Activated B cell treated with CpG ODN at 0.5 μM for 24 hours (primary cell): ENCODE data around the gene SLC5A5. TPM values are rescaled to one million over a fixed set of nuclear protein-coding genes. Genes with fewer than 3 reads are reported as not detected.

Experiments
- ATAC-seq: fragments of 200-7000 bp; cut with Tn5 transposase; one replicate; pipeline ENCODE4 v1.10.0; 2021; ENCODE audit warnings: low read depth, mild to moderate bottlenecking, moderate library complexity
- CTCF ChIA-PET: fragments of 350-600 bp; sonication (Branson Sonifier 250); formaldehyde crosslinking; loops from one replicate; lab custom pipeline; 2021; ENCODE audit warnings: antibody characterized with exemption; lab: Charles Lee
- POLR2A ChIA-PET: fragments of 350-600 bp; sonication (Branson Sonifier 250); formaldehyde crosslinking; loops from one replicate; lab custom pipeline; 2021; ENCODE audit warnings: antibody characterized with exemption; lab: Charles Lee
- DNase-seq: peaks from one replicate; pipeline ENCODE4 v3.0.0; 2022
- H3K27ac Mint-ChIP-seq: one replicate; pipeline ENCODE4 v1.8.0; 2020; ENCODE audit warnings: mixed read lengths
- H3K27me3 Mint-ChIP-seq: one replicate; pipeline ENCODE4 v1.8.0; 2021; ENCODE audit warnings: mixed read lengths
- H3K36me3 Mint-ChIP-seq: one replicate; pipeline ENCODE4 v1.8.0; 2021; ENCODE audit warnings: low read depth, mixed read lengths
- H3K4me1 Mint-ChIP-seq: one replicate; pipeline ENCODE4 v1.8.0; 2021; ENCODE audit warnings: mixed read lengths
- H3K4me3 Mint-ChIP-seq: one replicate; pipeline ENCODE4 v1.8.0; 2020; ENCODE audit warnings: mild to moderate bottlenecking, mixed read lengths
- H3K9me3 Mint-ChIP-seq: one replicate; pipeline ENCODE4 v1.8.0; 2020; ENCODE audit warnings: mixed read lengths
- CTCF ChIP-seq: fragments of 200-600 bp; IDR thresholded peaks from one replicate; pipeline ENCODE4 v1.8.0; 2022; ENCODE audit warnings: antibody characterized with exemption, mild to moderate bottlenecking
- intact Hi-C: fragments of 100-400 bp; cut with micrococcal nuclease; formaldehyde crosslinking; loops from one replicate; pipeline ENCODE4 v1.15.1; 2024
- total RNA-seq: library from RNA; stranded (reverse); gene quantifications from 2 replicates; pipeline ENCODE4 v1.2.3, GENCODE V29; 2022

The SLC5A5 gene
- total RNA-seq, 1 donor from 2014 or later: 0.09 TPM

GRCh38 chr19:17871032-17871877 is 490 bp upstream of the SLC5A5 start:
- Mint-ChIP-seq H3K9me3 (no peaks in the 10 kb centered on the region), H3K4me1 (peaks cover 21% of the 10 kb centered on the region), H3K27me3 (peaks cover 2% of the 10 kb centered on the region), H3K36me3 (no peaks in the 10 kb centered on the region), H3K4me3 (no peak overlapping the region), H3K27ac (no peak overlapping the region)
- CTCF ChIA-PET: interaction anchor here (1.5 to 2.7 kb wide), 3 partner anchors 12 to 61 kb away, joined by 3 to 24 read pairs (median 8); partner anchors contain the start of genes CCDC124 and RPL18A
- POLR2A ChIA-PET: interaction anchor here (0.7 to 3.7 kb wide), 4 partner anchors 12 to 153 kb away, joined by 3 to 36 read pairs (median 16); partner anchors contain the start of genes CCDC124 and RPL18A
- DNase-seq (no peak), ATAC-seq (no peak)
- no peak for TF ChIP-seq CTCF
- intact Hi-C loops: loop anchor here (5.0 kb wide), 1 partner anchor 126 kb away; no protein-coding TSS in a partner anchor

DNA sequence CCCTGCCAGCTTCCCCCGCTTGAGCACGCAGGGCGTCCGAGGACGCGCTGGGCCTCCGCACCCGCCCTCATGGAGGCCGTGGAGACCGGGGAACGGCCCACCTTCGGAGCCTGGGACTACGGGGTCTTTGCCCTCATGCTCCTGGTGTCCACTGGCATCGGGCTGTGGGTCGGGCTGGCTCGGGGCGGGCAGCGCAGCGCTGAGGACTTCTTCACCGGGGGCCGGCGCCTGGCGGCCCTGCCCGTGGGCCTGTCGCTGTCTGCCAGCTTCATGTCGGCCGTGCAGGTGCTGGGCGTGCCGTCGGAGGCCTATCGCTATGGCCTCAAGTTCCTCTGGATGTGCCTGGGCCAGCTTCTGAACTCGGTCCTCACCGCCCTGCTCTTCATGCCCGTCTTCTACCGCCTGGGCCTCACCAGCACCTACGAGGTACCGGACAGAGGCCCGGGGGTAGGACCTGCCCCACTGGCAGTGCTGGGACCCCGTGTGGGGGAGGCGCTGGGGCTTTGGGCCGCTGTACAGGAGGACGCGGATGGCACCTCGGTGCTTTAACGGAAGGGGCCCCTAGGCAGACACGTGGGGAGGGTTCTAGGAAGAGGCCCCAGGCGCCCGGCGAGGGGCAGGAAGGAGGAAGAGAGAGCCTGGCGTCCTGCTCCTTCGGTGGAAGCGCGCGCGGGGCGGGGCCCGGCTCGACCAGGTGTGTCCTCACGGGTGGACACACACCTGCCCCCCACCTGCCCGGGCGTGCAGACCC is 681 bp downstream of the SLC5A5 start:
- H3K27ac Mint-ChIP-seq: no peak overlapping the region
- POLR2A ChIA-PET: interaction anchor here (3.7 kb wide), 2 partner anchors 13 to 60 kb away, joined by 16 to 36 read pairs; partner anchors contain the start of genes CCDC124 and RPL18A
- H3K9me3 Mint-ChIP-seq: no peaks in the 10 kb centered on the region
- peaks cover 21% of the 10 kb centered on the region for H3K4me1 Mint-ChIP-seq
- peak overlapping the region; percentile 35 for H3K4me3 Mint-ChIP-seq
- intact Hi-C loops: loop anchor here (5.0 kb wide), 1 partner anchor 125 kb away; no protein-coding TSS in a partner anchor
- peaks cover 2% of the 10 kb centered on the region for H3K27me3 Mint-ChIP-seq
- no peaks in the 10 kb centered on the region for H3K36me3 Mint-ChIP-seq
- ATAC-seq: peak; percentile 10
- DNase-seq: no peak
- CTCF ChIA-PET: interaction anchor here (1.5 to 2.7 kb wide), 3 partner anchors 13 to 60 kb away, joined by 3 to 24 read pairs (median 8); partner anchors contain the start of genes CCDC124 and RPL18A
- TF ChIP-seq CTCF: no peak

GRCh38 chr19:17873786-17874757 is 2.3 kb downstream of the SLC5A5 start:
- no peaks in the 10 kb centered on the region for H3K36me3 Mint-ChIP-seq
- peak; percentile 50 for DNase-seq
- POLR2A ChIA-PET: interaction anchor here (0.6 to 1.4 kb wide), 3 partner anchors 11 to 59 kb away, joined by 3 to 4 read pairs (median 3); partner anchors contain the start of gene CCDC124
- intact Hi-C loops: loop anchor here (2.0 to 5.0 kb wide), 2 partner anchors 15 to 123 kb away; partner anchors contain the start of gene RPL18A
- no peak overlapping the region for H3K27ac Mint-ChIP-seq
- peak; percentile 90 for ATAC-seq
- peaks cover 21% of the 10 kb centered on the region for H3K4me1 Mint-ChIP-seq
- CTCF ChIA-PET: no interaction called here
- TF ChIP-seq CTCF: no peak
- peak overlapping the region; percentile 59 for H3K4me3 Mint-ChIP-seq
- no peaks in the 10 kb centered on the region for H3K9me3 Mint-ChIP-seq
- H3K27me3 Mint-ChIP-seq: peaks cover 2% of the 10 kb centered on the region

GRCh38 chr19:17874758-17875135 is 3.0 kb downstream of the SLC5A5 start:
- ChIA-PET POLR2A (interaction anchor here (0.6 to 1.4 kb wide), 4 partner anchors 10 to 58 kb away, joined by 3 to 4 read pairs (median 4); partner anchors contain the start of genes CCDC124 and RPL18A), CTCF (no interaction called here)
- H3K27ac Mint-ChIP-seq: no peak overlapping the region
- H3K4me3 Mint-ChIP-seq: peak overlapping the region; percentile 57
- DNase-seq (no peak), ATAC-seq (no peak)
- H3K4me1 Mint-ChIP-seq: peaks cover 21% of the 10 kb centered on the region
- peaks cover 2% of the 10 kb centered on the region for H3K27me3 Mint-ChIP-seq
- H3K36me3 Mint-ChIP-seq: no peaks in the 10 kb centered on the region
- intact Hi-C loops: loop anchor here (2.0 to 5.0 kb wide), 2 partner anchors 16 to 123 kb away; partner anchors contain the start of gene RPL18A
- no peak for TF ChIP-seq CTCF
- no peaks in the 10 kb centered on the region for H3K9me3 Mint-ChIP-seq
